GM18505 (cell line): ENCODE data around the gene RAMP1.

Experiments used
- ATAC-seq: cut with Tn5 transposase; IDR thresholded peaks from one replicate; pipeline ENCODE4 v1.9.1; 2021; ENCODE audit not compliant: unreplicated experiment
- POLR2A ChIP-seq: IDR thresholded peaks from 4 replicates; pipeline ENCODE4 v1.6.1; 2011; ENCODE audit warnings: borderline replicate concordance; ENCODE audit not compliant: insufficient read depth, insufficient read length; ENCODE audit errors: extremely low read depth

The RAMP1 gene

GRCh38 chr2:237900891-237901831 lies 41.7 kb downstream of the RAMP1 start:
- no peak for TF ChIP-seq POLR2A
- ATAC-seq = no peak

- TF ChIP-seq POLR2A = no peak
- no peak for ATAC-seq
These were observed 42.8 kb downstream of the RAMP1 start for GRCh38 chr2:237901932-237902850.

GRCh38 chr2:237904831-237905599 lies 45.6 kb downstream of the RAMP1 start:
- ATAC-seq = no peak

GRCh38 chr2:237907144-237907543 lies 47.7 kb downstream of the RAMP1 start:
- TF ChIP-seq POLR2A = no peak
- ATAC-seq = no peak

More at GRCh38 chr2:237904831-237905599, 45.6 kb downstream of the RAMP1 start:
- no peak for TF ChIP-seq POLR2A

- ATAC-seq = no peak
- no peak for TF ChIP-seq POLR2A
These were observed 49.8 kb downstream of the RAMP1 start for GRCh38 chr2:237909075-237909695.

- ATAC-seq = no peak
- no peak for TF ChIP-seq POLR2A
These were observed 50.5 kb downstream of the RAMP1 start for GRCh38 chr2:237909801-237910475.

GRCh38 chr2:237910576-237911362 lies 51.3 kb downstream of the RAMP1 start:
- no peak for ATAC-seq
- TF ChIP-seq POLR2A = no peak

- no peak for TF ChIP-seq POLR2A
These were observed 52.1 kb downstream of the RAMP1 start for GRCh38 chr2:237911363-237912017.

GRCh38 chr2:237912271-237913192 lies 53.1 kb downstream of the RAMP1 start:
- no peak for TF ChIP-seq POLR2A
- no peak for ATAC-seq

More at GRCh38 chr2:237911363-237912017, 52.1 kb downstream of the RAMP1 start:
- no peak for ATAC-seq

- ATAC-seq = no peak
- TF ChIP-seq POLR2A = no peak
These were observed 53.9 kb downstream of the RAMP1 start for GRCh38 chr2:237913193-237913917.

GRCh38 chr2:237915576-237915975 lies 56.2 kb downstream of the RAMP1 start:
- ATAC-seq = no peak
- TF ChIP-seq POLR2A = no peak
